GM18909 (cell line): ENCODE measurements around the gene XPR1.

ENCODE experiments used
- ATAC-seq: cut with Tn5 transposase; IDR thresholded peaks from one replicate; pipeline ENCODE4 v1.9.1; 2021; ENCODE audit warnings: mild to moderate bottlenecking; ENCODE audit not compliant: unreplicated experiment, poor library complexity

The XPR1 gene

GRCh38 chr1:180862305-180862704, 230.5 kb downstream of the XPR1 start:
- no peak for ATAC-seq

- ATAC-seq = no peak
Measured at GRCh38 chr1:180863158-180863775, 231.4 kb downstream of the XPR1 start.

- ATAC-seq = peak; percentile 56
Measured at GRCh38 chr1:180881806-180882509, 250.1 kb downstream of the XPR1 start.

GRCh38 chr1:180884588-180885300, 252.9 kb downstream of the XPR1 start:
- no peak for ATAC-seq

GRCh38 chr1:180886338-180886737, 254.5 kb downstream of the XPR1 start:
- ATAC-seq = no peak

GRCh38 chr1:180887841-180888240, 256.0 kb downstream of the XPR1 start:
- no peak for ATAC-seq

- peak; percentile 86 for ATAC-seq
Measured at GRCh38 chr1:180888870-180889269, 257.0 kb downstream of the XPR1 start.

GRCh38 chr1:180889325-180889724, 257.5 kb downstream of the XPR1 start:
- no peak for ATAC-seq

GRCh38 chr1:180892272-180892671, 260.4 kb downstream of the XPR1 start:
- no peak for ATAC-seq

GRCh38 chr1:180892675-180893074, 260.9 kb downstream of the XPR1 start:
- no peak for ATAC-seq

- ATAC-seq = no peak
Measured at GRCh38 chr1:180893614-180894013, 261.8 kb downstream of the XPR1 start.

GRCh38 chr1:180896161-180896560, 264.3 kb downstream of the XPR1 start:
- ATAC-seq = no peak

- no peak for ATAC-seq
Measured at GRCh38 chr1:180898441-180899219, 266.8 kb downstream of the XPR1 start.

GRCh38 chr1:180899262-180899661, 267.4 kb downstream of the XPR1 start:
- no peak for ATAC-seq

GRCh38 chr1:180901076-180901990, 269.5 kb downstream of the XPR1 start:
- ATAC-seq = no peak

GRCh38 chr1:180902541-180902940, 270.7 kb downstream of the XPR1 start:
- ATAC-seq = no peak

- ATAC-seq = no peak
Measured at GRCh38 chr1:180905927-180906326, 274.1 kb downstream of the XPR1 start.

- ATAC-seq = no peak
Measured at GRCh38 chr1:180906511-180906910, 274.7 kb downstream of the XPR1 start.

- ATAC-seq = no peak
Measured at GRCh38 chr1:180907313-180908055, 275.7 kb downstream of the XPR1 start.
